ES-I3 (cell line): ENCODE results near the gene AREG.

Experiments used
- H3K36me3 ChIP-seq: 2 replicates; pipeline ENCODE4 v1.6.1; 2013; ENCODE audit warnings: mild to moderate bottlenecking, low read length, control low read depth, moderate library complexity; ENCODE audit not compliant: insufficient read depth
- H3K4me1 ChIP-seq: 2 replicates; pipeline ENCODE4 v1.6.1; 2013; ENCODE audit warnings: mild to moderate bottlenecking, control low read depth, low read length; ENCODE audit not compliant: insufficient read depth
- H3K9ac ChIP-seq: 2 replicates; pipeline ENCODE4 v1.6.1; 2013; ENCODE audit warnings: low read depth, mild to moderate bottlenecking, low read length, moderate library complexity
- H3K9me3 ChIP-seq: 2 replicates; pipeline ENCODE4 v1.6.1; 2013; ENCODE audit warnings: mild to moderate bottlenecking, low read length, moderate library complexity; ENCODE audit not compliant: control insufficient read depth, insufficient read depth

The AREG gene

GRCh38 chr4:74499986-74500781 is 55.2 kb downstream of the AREG start:
- H3K36me3 ChIP-seq, result no peaks in the 10 kb centered on the region
- no peaks in the 10 kb centered on the region for H3K4me1 ChIP-seq
- no peaks in the 10 kb centered on the region; the same call in 1 of the 2 replicates for H3K9me3 ChIP-seq
- H3K9ac ChIP-seq, result no peak overlapping the region

- no peaks in the 10 kb centered on the region for H3K36me3 ChIP-seq
- H3K9ac ChIP-seq, result no peak overlapping the region
- no peaks in the 10 kb centered on the region; the same call in 1 of the 2 replicates for H3K9me3 ChIP-seq
- no peaks in the 10 kb centered on the region for H3K4me1 ChIP-seq
Observed at GRCh38 chr4:74501579-74501978, 56.6 kb downstream of the AREG start.

- Histone ChIP-seq H3K4me1 (no peaks in the 10 kb centered on the region), H3K36me3 (no peaks in the 10 kb centered on the region), H3K9me3 (no peaks in the 10 kb centered on the region; the same call in 1 of the 2 replicates), H3K9ac (no peak overlapping the region)
Observed at GRCh38 chr4:74503580-74503979, 58.6 kb downstream of the AREG start.

- no peaks in the 10 kb centered on the region for H3K36me3 ChIP-seq
Observed at GRCh38 chr4:74504212-74504611, 59.3 kb downstream of the AREG start.

More at GRCh38 chr4:74504212-74504611, 59.3 kb downstream of the AREG start:
- Histone ChIP-seq H3K4me1 (no peaks in the 10 kb centered on the region; the same call in 1 of the 2 replicates), H3K9ac (no peak overlapping the region), H3K9me3 (no peaks in the 10 kb centered on the region; the same call in 1 of the 2 replicates)
